ENCODE data around the gene UBE2E2.
A peak's percentile ranks its signal among the peaks of the same experiment; 100 is the strongest.

Gene UBE2E2

DNA sequence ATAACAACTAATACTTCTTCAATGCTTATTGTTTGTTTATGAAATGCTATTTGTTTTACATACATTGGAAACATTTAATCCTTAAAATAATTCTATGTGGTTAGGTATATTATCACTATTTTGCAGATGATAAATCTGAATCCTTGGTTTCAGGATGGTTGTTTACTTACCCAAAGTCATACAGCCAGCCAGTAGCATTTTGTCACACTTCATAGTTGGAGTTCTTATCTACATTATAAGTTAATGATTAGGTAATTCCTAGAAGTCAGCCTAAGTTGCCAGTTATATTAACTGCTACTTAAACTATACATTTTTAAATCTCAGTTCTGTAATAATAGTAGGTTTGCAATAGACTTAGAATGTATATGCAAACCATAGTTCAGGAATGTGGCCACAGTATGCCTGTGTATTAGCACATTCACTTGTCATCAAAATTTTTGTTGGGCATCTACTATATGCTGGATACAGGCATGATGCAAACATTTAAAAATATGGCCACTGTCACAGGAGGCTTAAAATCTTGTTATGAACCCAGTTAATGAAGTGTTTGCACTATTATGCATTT, 187.9 kb downstream of the UBE2E2 start:
- no peak for DNase-seq

GRCh38 chr3:23395115-23395514, 192.0 kb downstream of the UBE2E2 start:
- no peak for DNase-seq

- no peak for DNase-seq
Measured at GRCh38 chr3:23396746-23397145, 193.6 kb downstream of the UBE2E2 start.

- no peak for DNase-seq
Measured at GRCh38 chr3:23399221-23399620, 196.1 kb downstream of the UBE2E2 start.

DNA sequence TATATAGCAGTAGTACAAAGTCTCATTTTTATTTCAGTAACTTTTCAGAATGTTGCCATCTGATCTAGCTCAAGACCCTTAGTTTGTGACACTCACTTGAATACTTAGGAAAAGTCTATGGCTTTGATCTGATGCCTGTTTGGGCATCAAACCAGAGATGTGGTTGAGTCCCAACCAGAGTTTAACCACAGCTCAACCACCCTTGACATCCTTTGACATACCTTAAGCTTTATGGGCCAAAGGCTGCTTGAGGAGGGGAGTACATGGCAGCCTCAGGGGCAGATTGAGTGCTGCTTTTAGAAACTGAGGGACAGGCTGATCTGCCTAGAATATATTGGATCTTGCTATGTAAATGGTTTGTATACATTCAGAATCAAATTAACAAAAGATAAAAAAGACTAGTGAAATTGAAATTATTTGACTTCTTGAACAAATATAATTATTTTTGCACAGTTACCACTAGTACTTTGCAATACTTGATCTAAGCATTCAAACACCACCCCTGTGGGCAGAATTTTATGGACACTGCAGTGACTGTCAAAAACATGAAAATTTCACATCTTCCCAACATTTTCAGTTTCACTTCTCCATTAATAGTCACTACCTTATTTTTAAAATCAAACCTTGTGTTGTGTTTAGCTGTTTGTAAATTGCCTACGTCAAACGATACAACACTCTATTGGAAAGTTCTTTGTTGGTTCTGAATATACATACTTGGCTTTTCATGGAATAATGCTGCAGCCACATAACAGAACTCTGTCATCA, 199.8 kb downstream of the UBE2E2 start:
- DNase-seq = peak in 1 of 5 experiments; percentile 1

DNA sequence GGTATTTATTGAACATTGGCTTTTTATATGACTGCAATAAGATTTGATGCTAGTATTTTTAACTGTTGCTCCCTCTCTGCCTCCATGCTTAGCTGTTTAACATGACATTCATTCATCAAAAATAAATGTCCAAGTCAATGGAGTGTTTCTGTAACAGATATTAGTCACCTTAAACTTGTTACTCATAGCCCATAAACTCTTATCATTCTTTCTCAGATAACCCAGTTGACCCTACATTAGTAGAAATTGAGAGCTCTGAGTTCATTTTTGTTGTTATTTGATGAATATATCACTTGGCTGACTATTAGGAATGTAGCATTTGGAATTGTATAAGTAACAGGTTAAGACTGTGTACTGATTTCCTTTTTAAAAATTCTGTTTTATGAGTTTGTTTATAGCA, 201.1 kb downstream of the UBE2E2 start:
- DNase-seq = no peak

GRCh38 chr3:23405081-23405480, 202.0 kb downstream of the UBE2E2 start:
- DNase-seq = no peak

DNA sequence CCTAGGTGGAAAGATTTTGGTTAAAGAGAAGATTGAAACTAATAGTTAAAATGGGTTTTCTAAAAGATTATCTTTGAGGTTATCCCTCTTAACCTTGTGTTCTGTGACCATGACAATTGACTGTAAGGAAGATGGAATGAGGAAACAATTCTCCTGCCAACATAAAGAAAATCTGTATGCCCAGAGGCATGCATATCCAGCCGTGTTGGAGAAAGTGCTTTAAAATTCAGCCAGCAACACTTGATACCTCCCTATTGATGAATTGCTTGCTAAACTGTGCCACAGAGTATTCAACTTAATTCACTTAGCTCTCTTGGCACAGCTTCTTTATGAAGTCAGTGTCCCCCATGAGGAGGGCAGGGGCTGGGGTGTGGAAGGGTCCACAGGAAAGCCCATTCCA, 203.5 kb downstream of the UBE2E2 start:
- no peak for DNase-seq

DNA sequence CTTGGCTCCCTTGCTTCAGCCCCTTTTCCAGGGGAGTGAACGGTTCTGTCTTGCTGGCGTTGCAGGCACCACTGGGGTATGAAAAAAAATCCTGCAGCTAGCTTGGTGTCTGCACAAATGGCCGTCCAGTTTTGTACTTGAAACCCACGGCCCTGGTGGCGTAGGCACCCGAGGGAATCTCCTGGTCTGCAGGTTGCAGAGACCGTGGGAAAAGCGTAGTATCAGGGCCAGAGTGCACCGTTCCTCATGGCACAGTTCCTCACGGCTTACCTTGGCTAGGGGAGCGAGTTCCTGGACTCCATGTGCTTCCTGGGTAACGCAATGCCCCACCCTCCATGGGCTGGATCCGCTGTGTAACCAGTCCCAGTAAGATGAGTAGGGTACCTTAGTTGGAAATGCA, 214.9 kb downstream of the UBE2E2 start:
- no peak for DNase-seq

GRCh38 chr3:23421811-23422516, 218.8 kb downstream of the UBE2E2 start:
- no peak for DNase-seq

- no peak for DNase-seq
Measured at GRCh38 chr3:23422517-23422851, 219.4 kb downstream of the UBE2E2 start.

- no peak for DNase-seq
Measured at GRCh38 chr3:23425410-23425809, 222.3 kb downstream of the UBE2E2 start.

- no peak for DNase-seq
Measured at GRCh38 chr3:23430781-23431398, 227.8 kb downstream of the UBE2E2 start.

DNA sequence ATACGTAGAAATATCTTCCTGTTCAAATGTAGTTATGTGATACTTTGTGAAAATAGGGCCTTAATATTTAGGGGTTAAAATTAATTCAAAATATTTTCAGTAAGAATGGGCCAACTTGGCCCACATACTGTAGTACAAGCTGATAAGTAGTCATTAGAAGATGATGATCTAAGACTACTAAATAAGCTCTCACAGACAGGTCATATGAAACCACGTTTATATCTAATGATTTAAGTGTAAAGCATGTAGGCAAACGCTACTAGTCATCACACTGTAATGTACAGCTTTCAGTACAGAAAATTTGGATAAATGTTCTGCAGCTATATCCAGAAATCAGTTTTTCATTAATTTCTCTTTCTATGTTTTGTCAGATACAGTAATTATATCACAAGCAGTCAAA, 228.6 kb downstream of the UBE2E2 start:
- DNase-seq = no peak

DNA sequence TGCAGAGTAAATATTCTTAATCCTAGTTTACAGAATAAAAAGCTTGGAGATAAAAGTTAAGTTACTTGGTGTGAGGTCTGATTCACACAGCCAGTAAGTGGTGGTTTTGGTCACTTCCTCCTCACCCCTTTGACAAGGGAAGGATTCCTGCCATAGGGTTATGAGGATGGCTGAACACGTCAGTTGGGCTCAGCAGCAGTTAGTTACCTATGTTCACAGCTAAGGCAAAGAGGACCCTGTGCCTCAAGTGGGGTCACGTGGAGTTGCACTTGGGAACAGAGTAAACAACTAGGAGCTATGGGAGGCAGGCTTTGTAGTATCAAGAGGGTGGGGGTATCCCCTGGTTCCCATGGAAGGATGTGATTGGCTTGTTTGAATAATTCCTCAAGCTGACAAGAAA, 232.2 kb downstream of the UBE2E2 start:
- no peak for DNase-seq

GRCh38 chr3:23435904-23436303, 232.8 kb downstream of the UBE2E2 start:
- no peak for DNase-seq

DNA sequence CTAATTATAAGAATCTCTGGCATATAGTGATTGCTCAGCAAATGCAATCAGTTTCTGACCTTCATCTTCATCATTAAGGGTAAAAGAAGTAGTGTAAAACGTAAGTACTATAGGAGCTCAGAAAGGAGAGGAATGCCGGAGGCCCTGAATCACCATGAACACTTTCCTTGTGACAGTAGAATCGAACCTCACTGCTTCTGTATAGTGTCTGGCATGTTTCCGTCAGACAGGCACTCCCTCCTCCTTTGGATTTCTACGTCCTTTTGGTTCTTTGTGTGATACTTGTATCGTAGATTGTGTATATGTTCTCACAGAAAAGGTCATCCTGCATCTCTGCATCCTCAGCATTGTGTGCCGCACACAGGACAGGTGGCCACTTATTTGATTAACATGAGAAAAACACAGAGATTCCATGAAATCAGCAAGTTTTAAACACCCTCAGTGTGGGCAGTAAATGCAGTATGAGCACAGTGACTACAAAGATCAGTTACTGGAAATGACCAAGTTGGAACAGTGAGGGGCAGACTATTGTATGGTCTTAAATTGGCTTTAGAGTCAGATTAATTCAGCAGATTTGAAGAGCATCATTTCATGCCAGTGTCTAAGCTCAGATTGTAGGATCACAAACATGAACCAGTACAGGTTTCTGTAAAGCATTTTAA, 234.5 kb downstream of the UBE2E2 start:
- DNase-seq = no peak

GRCh38 chr3:23438657-23439056, 235.5 kb downstream of the UBE2E2 start:
- peak in 1 of 5 experiments; percentile 26 for DNase-seq

GRCh38 chr3:23439080-23439479, 236.0 kb downstream of the UBE2E2 start:
- DNase-seq = no peak

DNA sequence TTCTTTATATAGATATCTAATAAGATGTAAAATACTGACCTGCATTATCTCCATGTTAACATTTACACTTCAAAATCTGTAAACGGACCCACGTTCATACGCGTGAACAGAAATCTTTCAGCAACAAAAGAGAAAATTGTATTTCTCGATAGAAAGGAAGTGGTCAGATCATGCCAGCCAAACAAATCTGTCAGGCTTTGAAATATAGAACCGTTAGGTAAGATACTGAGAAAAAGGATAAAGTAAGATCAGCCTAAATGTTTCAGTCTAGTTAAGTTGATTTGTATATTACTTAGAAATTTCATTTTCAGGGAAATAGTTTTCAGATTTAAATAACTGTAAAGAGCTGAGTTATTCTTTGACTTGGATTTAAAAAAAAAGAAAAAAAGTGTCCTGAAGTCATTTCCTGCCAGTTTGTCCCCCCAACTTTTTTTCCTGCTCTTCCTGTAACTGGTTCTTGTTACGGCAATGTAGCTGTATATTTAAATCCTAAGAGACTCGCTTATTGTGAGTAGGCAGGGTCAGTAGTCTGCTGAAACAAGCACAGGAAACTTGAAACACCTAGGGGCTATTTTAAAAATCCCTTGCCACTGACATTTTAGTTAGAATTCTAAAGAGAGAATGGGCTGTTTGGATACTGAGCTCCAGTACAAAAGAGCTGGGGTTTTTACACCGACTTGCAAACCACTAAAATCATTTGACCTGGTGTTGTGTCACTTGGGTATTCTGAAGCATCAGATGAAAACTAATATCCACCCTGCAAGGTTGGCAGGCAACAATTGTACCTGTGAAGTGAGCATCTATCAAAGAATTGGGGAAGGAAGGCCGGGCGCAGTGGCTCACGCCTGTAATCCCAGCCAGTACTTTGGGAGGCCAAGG, 237.5 kb downstream of the UBE2E2 start:
- DNase-seq = peak in 1 of 5 experiments; percentile 57

DNA sequence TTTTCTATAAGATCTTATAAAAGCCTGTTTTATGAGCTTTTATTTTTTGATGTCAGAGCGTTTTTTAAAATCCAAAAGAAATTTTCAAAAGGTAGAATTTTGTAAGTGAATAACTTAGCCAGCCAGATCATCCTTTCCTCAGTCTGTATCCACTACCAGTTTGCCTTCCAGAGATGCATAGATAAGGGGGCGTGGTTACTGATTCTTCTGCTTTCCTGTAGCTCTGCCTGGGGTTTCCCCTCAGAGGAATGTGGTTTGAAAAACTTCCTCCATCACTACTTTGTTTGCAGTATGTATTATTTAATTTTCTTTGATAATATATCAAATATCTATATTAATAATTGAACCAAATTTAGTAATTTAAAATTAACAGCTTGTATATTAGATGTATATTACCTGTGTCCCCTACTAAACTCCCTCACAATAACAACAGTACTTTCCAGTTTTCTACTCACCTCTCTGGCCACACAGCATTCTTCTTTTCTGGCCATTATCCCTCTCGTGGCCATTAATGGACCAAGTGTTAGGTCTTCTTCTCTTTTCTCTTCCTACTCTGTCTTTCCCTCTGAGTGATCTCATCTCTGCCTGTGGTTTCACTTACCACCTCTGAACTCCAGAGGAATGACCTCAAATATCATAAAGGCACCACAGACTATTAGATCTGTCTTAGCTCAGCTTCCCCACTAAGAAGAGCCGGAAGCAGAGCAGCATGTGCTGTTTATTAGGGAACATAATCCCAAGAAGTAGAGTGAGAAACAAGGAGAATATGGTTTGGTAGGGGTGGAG, 239.7 kb downstream of the UBE2E2 start:
- DNase-seq = peak in 1 of 5 experiments; percentile 37
